ENCODE results near the gene CH25H.
"Not testable (repeated sequence)": the region's sequence is repeated elsewhere in the genome, so short reads cannot be mapped to it uniquely, and the experiment has no call there.

The CH25H gene, protein sequence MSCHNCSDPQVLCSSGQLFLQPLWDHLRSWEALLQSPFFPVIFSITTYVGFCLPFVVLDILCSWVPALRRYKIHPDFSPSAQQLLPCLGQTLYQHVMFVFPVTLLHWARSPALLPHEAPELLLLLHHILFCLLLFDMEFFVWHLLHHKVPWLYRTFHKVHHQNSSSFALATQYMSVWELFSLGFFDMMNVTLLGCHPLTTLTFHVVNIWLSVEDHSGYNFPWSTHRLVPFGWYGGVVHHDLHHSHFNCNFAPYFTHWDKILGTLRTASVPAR

DNA sequence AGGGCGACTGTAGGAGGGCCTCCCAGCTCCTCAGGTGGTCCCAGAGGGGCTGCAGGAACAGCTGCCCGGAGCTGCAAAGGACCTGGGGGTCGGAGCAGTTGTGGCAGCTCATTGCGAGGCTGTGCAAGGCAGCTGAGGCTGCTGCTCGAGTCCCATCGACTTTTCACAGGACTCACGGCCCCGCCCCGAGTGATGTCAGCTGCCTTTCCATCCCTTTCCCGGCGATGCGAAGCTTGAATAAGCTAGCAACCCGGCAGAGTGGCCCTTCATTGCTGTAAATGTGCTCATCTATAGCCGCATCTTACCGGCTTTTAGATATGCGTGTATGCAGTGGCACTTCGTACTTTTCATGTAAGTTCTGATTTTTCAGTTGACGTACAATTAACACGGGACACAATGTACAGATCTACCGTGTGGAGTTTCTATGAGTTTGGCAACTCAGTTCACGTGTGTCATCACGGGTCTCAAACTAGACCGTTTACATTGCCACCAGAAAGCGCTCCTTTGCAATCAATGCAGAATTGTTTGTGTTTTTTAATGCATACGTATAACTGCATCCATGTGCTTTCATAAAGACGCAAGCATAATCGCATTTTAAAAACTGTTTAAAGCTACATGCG is at the start of gene CH25H:
Gene CH25H (minus strand): TSS at position 137 of the 620 bp plus-strand sequence. CDS start 25 bp downstream, at position 112.
- Histone ChIP-seq H3K27me3 (replicated peaks) (peaks cover 6% of the 10 kb centered on the region), H3K27ac (no peak within 1 kb of the TSS), H3K36me3 (replicated peaks) (no peaks in the 10 kb centered on the region), H3K4me3 (ENCODE audit: low read depth, low read length) (peak within 1 kb of the TSS; percentile 56)
- DNase-seq: peak; percentile 71
- in situ Hi-C loops (cut with HindIII; ENCODE audit: low pct_ligation_motif_present, low sequenced_read_pairs): loop anchor here (25.0 kb wide), 1 partner anchor 195 kb away; no protein-coding TSS in a partner anchor
- TF ChIP-seq, protein P1, sequence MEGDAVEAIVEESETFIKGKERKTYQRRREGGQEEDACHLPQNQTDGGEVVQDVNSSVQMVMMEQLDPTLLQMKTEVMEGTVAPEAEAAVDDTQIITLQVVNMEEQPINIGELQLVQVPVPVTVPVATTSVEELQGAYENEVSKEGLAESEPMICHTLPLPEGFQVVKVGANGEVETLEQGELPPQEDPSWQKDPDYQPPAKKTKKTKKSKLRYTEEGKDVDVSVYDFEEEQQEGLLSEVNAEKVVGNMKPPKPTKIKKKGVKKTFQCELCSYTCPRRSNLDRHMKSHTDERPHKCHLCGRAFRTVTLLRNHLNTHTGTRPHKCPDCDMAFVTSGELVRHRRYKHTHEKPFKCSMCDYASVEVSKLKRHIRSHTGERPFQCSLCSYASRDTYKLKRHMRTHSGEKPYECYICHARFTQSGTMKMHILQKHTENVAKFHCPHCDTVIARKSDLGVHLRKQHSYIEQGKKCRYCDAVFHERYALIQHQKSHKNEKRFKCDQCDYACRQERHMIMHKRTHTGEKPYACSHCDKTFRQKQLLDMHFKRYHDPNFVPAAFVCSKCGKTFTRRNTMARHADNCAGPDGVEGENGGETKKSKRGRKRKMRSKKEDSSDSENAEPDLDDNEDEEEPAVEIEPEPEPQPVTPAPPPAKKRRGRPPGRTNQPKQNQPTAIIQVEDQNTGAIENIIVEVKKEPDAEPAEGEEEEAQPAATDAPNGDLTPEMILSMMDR (IDR thresholded peaks at IDR 0.05; ENCODE audit: low read depth, low read length, missing control alignments): no peak

DNA sequence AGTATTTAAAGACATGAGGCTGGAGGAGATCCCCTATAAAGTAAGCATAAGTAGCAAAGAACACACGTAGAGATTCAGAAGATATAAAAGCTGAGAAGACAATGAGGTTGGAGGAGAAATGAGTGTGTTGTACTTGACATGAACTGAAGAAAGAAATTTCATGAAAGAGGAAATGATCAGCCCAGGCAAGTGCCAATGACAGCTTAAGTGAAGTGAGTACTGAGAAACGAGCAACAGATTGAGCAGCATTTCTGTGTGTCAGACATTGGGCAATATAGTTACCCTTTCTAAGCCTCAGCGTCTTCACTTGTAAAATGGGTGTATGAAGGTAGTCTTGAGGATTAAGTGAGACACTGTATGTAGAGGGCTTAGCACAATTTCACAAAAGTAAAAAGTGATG is 49.2 kb upstream of the CH25H start:
- TF ChIP-seq, protein P1 (IDR thresholded peaks at IDR 0.05; ENCODE audit: low read depth, low read length, missing control alignments): no peak
- in situ Hi-C loops (cut with HindIII; ENCODE audit: low pct_ligation_motif_present, low sequenced_read_pairs): no loop called here
- no peak for DNase-seq
- Histone ChIP-seq H3K4me3 (ENCODE audit: low read depth, low read length) (no peak overlapping the region), H3K27me3 (replicated peaks) (no peaks in the 10 kb centered on the region), H3K27ac (no peak overlapping the region), H3K36me3 (replicated peaks) (no peaks in the 10 kb centered on the region)

DNA sequence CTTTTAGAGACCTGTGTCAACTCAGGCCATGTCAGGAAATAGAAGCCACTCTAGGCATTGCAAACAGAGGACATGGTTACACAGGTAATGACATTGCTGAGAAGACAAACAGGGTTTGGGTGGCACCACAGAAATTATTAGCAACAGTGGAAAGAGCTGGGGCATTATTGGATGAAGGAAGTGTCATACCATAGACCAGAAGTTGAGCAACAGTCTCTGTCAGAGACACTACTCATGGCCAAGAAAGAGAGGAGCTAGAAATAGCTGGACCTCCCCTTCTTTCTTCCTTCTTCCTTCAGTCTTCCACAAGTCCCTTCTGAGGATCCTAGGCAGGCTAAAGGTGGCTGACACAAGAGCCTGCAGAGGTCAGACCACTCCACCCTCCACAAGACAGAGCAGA is 48.7 kb upstream of the CH25H start:
- H3K27ac ChIP-seq: no peak overlapping the region
- in situ Hi-C loops (cut with HindIII; ENCODE audit: low pct_ligation_motif_present, low sequenced_read_pairs): no loop called here
- no peak overlapping the region for H3K4me3 ChIP-seq (ENCODE audit: low read depth, low read length)
- no peaks in the 10 kb centered on the region for H3K36me3 ChIP-seq (replicated peaks)
- TF ChIP-seq, protein P1 (IDR thresholded peaks at IDR 0.05; ENCODE audit: low read depth, low read length, missing control alignments): no peak
- H3K27me3 ChIP-seq (replicated peaks): no peaks in the 10 kb centered on the region
- DNase-seq: no peak

DNA sequence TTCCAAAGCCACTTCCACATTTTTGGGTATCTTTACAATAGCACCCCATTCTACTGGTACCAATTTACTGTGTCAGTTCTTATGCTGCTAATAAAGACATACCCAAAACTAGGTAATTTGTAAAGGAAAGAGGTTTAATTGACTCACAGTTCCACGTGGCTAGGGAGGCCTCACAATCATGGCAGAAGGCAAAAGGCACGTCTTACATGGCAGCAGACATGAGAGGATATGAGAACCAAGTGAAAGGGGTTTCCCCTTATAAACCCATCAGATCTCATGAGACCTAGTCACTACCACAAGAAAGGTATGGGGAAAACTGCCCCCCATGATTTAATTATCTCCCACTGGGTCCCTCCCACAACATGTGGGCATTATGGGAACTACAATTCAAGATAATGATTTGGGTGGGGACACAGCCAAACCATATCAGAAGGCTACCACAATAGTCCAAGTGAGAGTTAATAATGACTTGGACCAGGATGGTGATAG is 48.0 kb upstream of the CH25H start:
- H3K27ac ChIP-seq; in situ Hi-C loops (cut with HindIII; ENCODE audit: low pct_ligation_motif_present, low sequenced_read_pairs); H3K4me3 ChIP-seq (ENCODE audit: low read depth, low read length); DNase-seq; H3K27me3 ChIP-seq (replicated peaks); H3K36me3 ChIP-seq (replicated peaks): not testable (repeated sequence)

DNA sequence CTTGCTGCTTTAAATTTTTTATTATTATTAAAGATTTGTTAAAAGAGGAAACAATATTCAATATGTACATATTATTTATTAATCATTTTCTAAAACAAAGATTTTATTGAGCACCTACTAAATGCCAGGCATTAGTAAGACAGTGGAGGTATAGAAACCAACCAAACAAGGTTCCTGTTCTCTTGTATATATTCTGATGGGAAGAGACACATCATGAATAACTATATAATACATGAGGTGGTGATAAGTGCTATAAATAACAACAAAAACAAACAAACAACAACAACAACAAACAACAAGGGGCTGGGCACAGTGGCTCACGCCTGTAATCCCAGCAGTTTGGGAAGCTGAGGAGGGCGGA is 45.1 kb upstream of the CH25H start:
- no peak overlapping the region for H3K27ac ChIP-seq
- TF ChIP-seq, protein P1 (IDR thresholded peaks at IDR 0.05; ENCODE audit: low read depth, low read length, missing control alignments): no peak
- DNase-seq: no peak
- no peaks in the 10 kb centered on the region for H3K36me3 ChIP-seq (replicated peaks)
- no peaks in the 10 kb centered on the region for H3K27me3 ChIP-seq (replicated peaks)
- in situ Hi-C loops (cut with HindIII; ENCODE audit: low pct_ligation_motif_present, low sequenced_read_pairs): no loop called here
- no peak overlapping the region for H3K4me3 ChIP-seq (ENCODE audit: low read depth, low read length)

DNA sequence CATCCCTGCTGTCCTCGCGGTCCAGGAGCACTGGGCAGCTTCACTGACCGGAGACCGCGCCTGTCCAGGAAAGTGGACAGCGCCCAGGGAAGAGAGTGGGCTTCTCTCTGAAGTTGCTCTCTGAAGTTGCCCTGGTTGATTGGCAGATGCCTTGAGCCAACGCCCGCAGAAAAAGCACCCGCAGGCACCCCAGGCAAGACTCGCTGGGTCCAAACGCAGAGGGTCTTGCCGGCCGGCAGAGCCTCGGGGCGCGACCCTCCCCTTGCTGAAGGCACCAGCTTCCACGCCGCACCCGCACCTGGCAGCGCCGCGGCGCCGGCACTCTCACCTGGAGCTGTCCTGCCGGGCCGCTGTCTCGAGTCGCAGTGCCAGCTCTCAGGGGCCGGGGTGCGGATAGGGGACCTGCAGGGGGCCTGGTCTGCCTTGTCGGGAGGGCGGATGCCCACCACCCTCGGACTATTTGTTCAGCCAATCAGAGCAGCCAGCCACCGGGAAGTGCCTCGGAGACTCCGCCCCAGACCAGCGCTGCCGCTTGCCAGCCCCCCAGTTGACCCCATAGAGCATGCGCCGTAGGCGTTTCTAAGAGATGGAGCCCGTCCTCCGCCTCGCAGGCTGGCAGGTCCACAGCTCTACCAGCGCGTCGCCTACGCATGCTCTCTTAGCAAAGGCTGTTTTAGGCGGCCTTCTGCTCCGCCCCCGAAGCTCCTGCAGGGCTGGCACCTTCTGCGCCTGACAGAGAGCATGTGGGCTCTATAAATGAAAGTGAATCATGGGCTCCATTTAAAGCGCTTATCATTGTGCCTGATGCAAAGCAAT is 44.5 kb upstream of the CH25H start, which contains the start of gene LIPA:
Gene LIPA (minus strand): TSS at position 367 of the 816 bp plus-strand sequence. CDS start 4,127 bp downstream, outside the sequence.
- TF ChIP-seq, protein P1 (IDR thresholded peaks at IDR 0.05; ENCODE audit: low read depth, low read length, missing control alignments): no peak
- Histone ChIP-seq H3K27ac (no peak within 1 kb of the TSS), H3K36me3 (replicated peaks) (no peaks in the 10 kb centered on the region), H3K4me3 (ENCODE audit: low read depth, low read length) (peak within 1 kb of the TSS; percentile 94), H3K27me3 (replicated peaks) (no peaks in the 10 kb centered on the region)
- in situ Hi-C loops (cut with HindIII; ENCODE audit: low pct_ligation_motif_present, low sequenced_read_pairs): no loop called here
- DNase-seq: peak; percentile 94
